ENCODE data around the gene CTAGE6.
"Not testable (repeated sequence)": the region's sequence is repeated elsewhere in the genome, so short reads cannot be mapped to it uniquely, and the experiment has no call there.

The CTAGE6 gene

GRCh38 chr7:143714581-143715454 lies 42.7 kb downstream of the CTAGE6 start:
- not testable (repeated sequence) for H3K4me1 ChIP-seq (ENCODE audit: control insufficient read depth, insufficient read depth, low read length); H3K27me3 ChIP-seq (ENCODE audit: control insufficient read depth in 1 of 2, insufficient read depth in 2 of 2, low read length in 2 of 2); H3K9me3 ChIP-seq (ENCODE audit: control insufficient read depth in 2 of 2, low read length in 2 of 2); H3K4me3 ChIP-seq (ENCODE audit: low read length in 2 of 2); H3K27ac ChIP-seq (ENCODE audit: low read length); H3K36me3 ChIP-seq (ENCODE audit: control insufficient read depth in 2 of 2, insufficient read depth in 2 of 2, low read length in 2 of 2); H3K9ac ChIP-seq (ENCODE audit: low read length in 2 of 2)

GRCh38 chr7:143712381-143712780 lies 45.1 kb downstream of the CTAGE6 start:
- H3K36me3 ChIP-seq (ENCODE audit: control insufficient read depth in 2 of 2, insufficient read depth in 2 of 2, low read length in 2 of 2); H3K9ac ChIP-seq (ENCODE audit: low read length in 2 of 2); H3K9me3 ChIP-seq (ENCODE audit: control insufficient read depth in 2 of 2, low read length in 2 of 2); H3K4me3 ChIP-seq (ENCODE audit: low read length in 2 of 2); H3K27me3 ChIP-seq (ENCODE audit: control insufficient read depth in 1 of 2, insufficient read depth in 2 of 2, low read length in 2 of 2); H3K4me1 ChIP-seq (ENCODE audit: control insufficient read depth, insufficient read depth, low read length); H3K27ac ChIP-seq (ENCODE audit: low read length): not testable (repeated sequence)

- not testable (repeated sequence) for H3K27me3 ChIP-seq (ENCODE audit: control insufficient read depth in 1 of 2, insufficient read depth in 2 of 2, low read length in 2 of 2); H3K36me3 ChIP-seq (ENCODE audit: control insufficient read depth in 2 of 2, insufficient read depth in 2 of 2, low read length in 2 of 2); H3K9me3 ChIP-seq (ENCODE audit: control insufficient read depth in 2 of 2, low read length in 2 of 2); H3K4me3 ChIP-seq (ENCODE audit: low read length in 2 of 2); H3K27ac ChIP-seq (ENCODE audit: low read length); H3K4me1 ChIP-seq (ENCODE audit: control insufficient read depth, insufficient read depth, low read length); H3K9ac ChIP-seq (ENCODE audit: low read length in 2 of 2)
These were observed 45.7 kb downstream of the CTAGE6 start for GRCh38 chr7:143711727-143712324.

DNA sequence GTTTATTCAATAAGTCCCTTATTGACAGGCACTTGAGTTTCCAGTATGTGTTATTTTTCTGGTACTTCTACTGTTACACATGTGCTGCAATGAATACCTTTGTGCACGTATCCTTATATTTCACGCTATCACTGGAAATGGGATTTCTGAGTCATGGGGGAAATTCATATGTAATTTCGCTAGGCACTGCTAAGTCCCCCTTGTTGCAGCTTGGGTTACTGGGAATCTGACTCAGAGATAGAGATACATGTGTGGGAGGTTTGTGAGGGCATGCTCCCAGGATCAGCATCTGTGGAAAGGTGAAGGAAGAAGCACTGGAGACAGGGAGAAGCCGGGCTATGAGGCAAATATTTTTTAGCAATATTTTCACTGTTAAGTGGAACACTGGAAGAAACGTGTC lies 47.6 kb downstream of the CTAGE6 start:
- H3K9ac ChIP-seq (ENCODE audit: low read length in 2 of 2); H3K27ac ChIP-seq (ENCODE audit: low read length); H3K4me1 ChIP-seq (ENCODE audit: control insufficient read depth, insufficient read depth, low read length); H3K4me3 ChIP-seq (ENCODE audit: low read length in 2 of 2); H3K36me3 ChIP-seq (ENCODE audit: control insufficient read depth in 2 of 2, insufficient read depth in 2 of 2, low read length in 2 of 2); H3K9me3 ChIP-seq (ENCODE audit: control insufficient read depth in 2 of 2, low read length in 2 of 2); H3K27me3 ChIP-seq (ENCODE audit: control insufficient read depth in 1 of 2, insufficient read depth in 2 of 2, low read length in 2 of 2): not testable (repeated sequence)
